HG03354 (cell line): Measurements from ENCODE around the gene SPEG.

ENCODE experiments used
- ATAC-seq: cut with Tn5 transposase; IDR thresholded peaks from one replicate; pipeline ENCODE4 v1.9.1; 2021; ENCODE audit warnings: mild to moderate bottlenecking; ENCODE audit not compliant: unreplicated experiment, poor library complexity, severe bottlenecking

SPEG gene

GRCh38 chr2:219421323-219421722 is 13.3 kb upstream of the SPEG start:
- ATAC-seq = no peak

- ATAC-seq = no peak
Observed at GRCh38 chr2:219422952-219423534, 11.6 kb upstream of the SPEG start.

- ATAC-seq = no peak
Observed at GRCh38 chr2:219423652-219424377, 10.8 kb upstream of the SPEG start.

GRCh38 chr2:219425238-219426067 is 9.2 kb upstream of the SPEG start:
- no peak for ATAC-seq

- ATAC-seq = no peak
Observed at GRCh38 chr2:219426068-219426443, 8.6 kb upstream of the SPEG start.

GRCh38 chr2:219426534-219427136 is 8.0 kb upstream of the SPEG start:
- ATAC-seq = no peak

- ATAC-seq = no peak
Observed at GRCh38 chr2:219428469-219428868, 6.2 kb upstream of the SPEG start.

GRCh38 chr2:219429958-219430606 is 4.6 kb upstream of the SPEG start:
- ATAC-seq = no peak

- ATAC-seq = no peak
Observed at GRCh38 chr2:219430633-219431615, 3.7 kb upstream of the SPEG start.

- ATAC-seq = no peak
Observed at GRCh38 chr2:219433666-219434467, 776 bp upstream of the SPEG start.

GRCh38 chr2:219434468-219434717 is 250 bp upstream of the SPEG start:
- no peak for ATAC-seq

GRCh38 chr2:219435701-219436100 is 1.1 kb downstream of the SPEG start:
- no peak for ATAC-seq

- ATAC-seq = no peak
Observed at GRCh38 chr2:219436491-219436890, 1.8 kb downstream of the SPEG start.

- no peak for ATAC-seq
Observed at GRCh38 chr2:219437141-219437540, 2.5 kb downstream of the SPEG start.

GRCh38 chr2:219437690-219438206 is 3.1 kb downstream of the SPEG start:
- no peak for ATAC-seq

GRCh38 chr2:219438453-219438852 is 3.8 kb downstream of the SPEG start:
- no peak for ATAC-seq

GRCh38 chr2:219439506-219439905 is 4.9 kb downstream of the SPEG start:
- ATAC-seq = no peak
